Measurements from ENCODE around the gene SUMO1.
A peak's percentile ranks its signal among the peaks of the same experiment; 100 is the strongest.
"Not testable (repeated sequence)": the region's sequence is repeated elsewhere in the genome, so short reads cannot be mapped to it uniquely, and the experiment has no call there.

Gene SUMO1

DNA sequence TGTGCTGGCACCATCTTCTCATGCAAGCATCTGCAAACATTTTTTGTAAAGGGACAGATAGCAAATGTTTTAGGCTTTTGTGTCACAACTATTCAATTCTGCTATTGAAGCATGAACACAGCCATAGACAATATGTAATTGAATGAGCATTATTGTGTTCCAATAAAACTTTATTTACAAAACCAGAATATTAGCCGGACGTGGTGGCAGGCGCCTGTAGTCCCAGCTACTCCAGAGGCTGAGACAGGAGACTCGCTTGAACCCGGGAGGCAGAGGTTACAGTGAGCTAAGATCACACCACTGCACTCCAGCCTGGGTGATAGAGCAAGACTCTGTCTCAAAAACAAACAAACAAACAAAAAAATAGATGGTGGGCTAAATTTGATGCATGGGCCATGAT lies 9.3 kb upstream of the SUMO1 start:
- H3K4me1 ChIP-seq (ENCODE audit: insufficient read depth, low read length); H3K4me3 ChIP-seq (ENCODE audit: low read length); H3K9me3 ChIP-seq (ENCODE audit: low read length); H3K36me3 ChIP-seq (ENCODE audit: insufficient read depth, low read length); H3K27me3 ChIP-seq (ENCODE audit: insufficient read depth, low read length); H2AFZ ChIP-seq (ENCODE audit: low read depth, low read length): not testable (repeated sequence)

DNA sequence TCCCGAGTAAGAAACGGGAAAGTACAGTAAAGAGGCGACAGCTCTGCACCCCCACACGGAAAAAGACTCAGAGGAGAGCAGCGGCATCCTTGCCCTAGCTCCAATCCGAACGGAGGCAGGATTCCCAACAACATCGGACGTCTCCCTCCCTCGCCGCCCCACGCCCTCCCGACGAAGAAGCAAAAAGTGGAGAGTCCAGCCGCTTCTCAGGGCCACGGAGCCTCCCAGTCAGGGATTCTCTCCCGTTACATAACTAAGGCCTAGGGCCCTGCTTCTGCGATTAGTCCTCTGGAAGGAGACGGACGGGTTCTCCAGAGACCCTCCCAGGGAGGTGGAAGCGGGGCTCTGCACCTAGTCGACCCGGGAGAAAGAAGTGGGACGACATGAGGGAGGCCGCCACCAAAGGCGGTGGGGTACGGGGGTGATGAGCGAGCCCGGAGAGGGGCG lies 587 bp downstream of the SUMO1 start:
- peak overlapping the region; percentile 3 for H2AFZ ChIP-seq (ENCODE audit: low read depth, low read length)
- no peaks in the 10 kb centered on the region for H3K9me3 ChIP-seq (ENCODE audit: low read length)
- no peaks in the 10 kb centered on the region for H3K27me3 ChIP-seq (ENCODE audit: insufficient read depth, low read length)
- no peaks in the 10 kb centered on the region for H3K36me3 ChIP-seq (ENCODE audit: insufficient read depth, low read length)
- peak overlapping the region; percentile 97 for H3K4me3 ChIP-seq (ENCODE audit: low read length)
- H3K4me1 ChIP-seq (ENCODE audit: insufficient read depth, low read length), result peaks cover 13% of the 10 kb centered on the region

DNA sequence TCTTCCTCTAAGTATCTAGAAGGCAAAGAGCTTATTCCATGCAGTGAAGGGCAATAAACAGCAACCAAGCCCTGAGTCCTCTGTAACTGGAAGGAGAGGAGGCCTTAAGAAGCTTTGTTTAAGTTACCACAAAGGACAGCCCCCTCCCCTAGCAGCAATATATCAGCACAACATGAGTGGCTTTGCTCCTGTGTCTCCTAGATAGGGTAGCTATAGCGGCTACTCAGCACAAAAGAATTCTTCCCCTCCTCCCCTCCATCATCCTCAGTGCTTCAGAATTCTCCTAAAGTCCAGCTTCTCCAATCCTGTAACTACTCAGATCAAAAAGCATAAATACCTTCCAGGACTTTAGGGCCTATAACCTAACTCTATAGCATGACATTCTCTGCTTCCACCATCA lies 16.5 kb downstream of the SUMO1 start:
- Histone ChIP-seq H3K27me3 (ENCODE audit: insufficient read depth, low read length) (no peaks in the 10 kb centered on the region), H3K4me1 (ENCODE audit: insufficient read depth, low read length) (peaks cover 12% of the 10 kb centered on the region), H3K4me3 (ENCODE audit: low read length) (no peak overlapping the region), H3K9me3 (ENCODE audit: low read length) (no peaks in the 10 kb centered on the region), H3K36me3 (ENCODE audit: insufficient read depth, low read length) (peaks cover 34% of the 10 kb centered on the region), H2AFZ (ENCODE audit: low read depth, low read length) (no peak overlapping the region)

DNA sequence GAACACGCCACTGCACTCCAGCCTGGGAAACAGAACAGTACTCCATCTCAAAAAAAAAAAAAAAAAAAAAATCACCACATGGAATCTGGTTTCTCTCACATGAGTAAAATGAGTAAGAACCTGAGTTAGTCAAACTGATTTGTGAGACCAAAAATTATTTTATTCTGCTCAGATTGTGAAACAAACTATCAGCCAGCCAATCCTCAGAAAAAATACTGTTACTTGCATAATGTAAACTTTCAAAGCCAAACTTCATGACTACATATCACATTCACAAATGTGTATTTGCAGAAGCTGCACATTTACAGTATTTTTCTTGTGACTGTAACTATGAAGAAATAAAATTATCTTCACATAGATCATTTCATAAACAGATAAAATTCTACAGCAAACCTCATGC lies 23.2 kb downstream of the SUMO1 start:
- H3K9me3 ChIP-seq (ENCODE audit: low read length), result no peaks in the 10 kb centered on the region
- peaks cover 51% of the 10 kb centered on the region for H3K36me3 ChIP-seq (ENCODE audit: insufficient read depth, low read length)
- no peak overlapping the region for H2AFZ ChIP-seq (ENCODE audit: low read depth, low read length)
- no peak overlapping the region for H3K4me3 ChIP-seq (ENCODE audit: low read length)
- H3K4me1 ChIP-seq (ENCODE audit: insufficient read depth, low read length), result no peaks in the 10 kb centered on the region
- no peaks in the 10 kb centered on the region for H3K27me3 ChIP-seq (ENCODE audit: insufficient read depth, low read length)

DNA sequence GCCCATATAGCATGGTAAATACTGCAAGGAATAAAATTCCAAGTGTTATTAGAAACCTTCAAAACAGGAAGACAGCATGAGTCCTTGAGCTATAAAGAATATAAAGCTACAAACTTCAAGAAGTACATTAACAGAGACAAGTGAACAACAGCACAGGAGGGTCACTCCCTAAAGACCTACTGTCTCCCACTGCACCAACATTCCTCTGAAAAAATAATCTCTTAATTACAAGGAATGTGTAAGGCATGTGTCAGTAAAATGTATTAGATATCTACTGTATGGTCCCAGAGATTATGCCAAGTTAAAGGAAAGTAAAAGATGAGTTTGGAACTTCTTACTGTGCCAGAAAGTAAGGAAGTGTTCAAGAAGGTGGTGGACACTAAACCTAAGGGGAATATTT lies 29.9 kb downstream of the SUMO1 start:
- no peaks in the 10 kb centered on the region for H3K9me3 ChIP-seq (ENCODE audit: low read length)
- H3K36me3 ChIP-seq (ENCODE audit: insufficient read depth, low read length), result peaks cover 53% of the 10 kb centered on the region
- no peak overlapping the region for H2AFZ ChIP-seq (ENCODE audit: low read depth, low read length)
- no peak overlapping the region for H3K4me3 ChIP-seq (ENCODE audit: low read length)
- H3K4me1 ChIP-seq (ENCODE audit: insufficient read depth, low read length), result no peaks in the 10 kb centered on the region
- no peaks in the 10 kb centered on the region for H3K27me3 ChIP-seq (ENCODE audit: insufficient read depth, low read length)

DNA sequence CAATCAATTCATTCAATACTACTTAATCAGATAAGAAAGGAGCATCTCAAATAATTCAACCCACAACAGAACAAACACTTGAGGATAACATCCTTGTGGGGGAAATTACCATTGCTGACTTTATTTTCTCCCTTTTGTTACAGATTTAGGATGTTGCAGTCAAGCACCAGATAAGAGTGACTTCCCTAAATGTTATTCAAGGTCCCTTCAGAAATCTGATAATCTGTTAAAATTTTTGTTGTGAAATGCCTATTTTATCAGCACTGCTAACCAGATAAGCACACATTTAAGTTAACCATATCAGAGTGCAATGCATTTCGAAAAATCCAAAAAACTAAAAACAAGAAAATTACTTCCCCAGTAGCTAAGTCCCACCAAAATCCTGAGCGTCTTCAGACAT lies 33.5 kb downstream of the SUMO1 start:
- no peaks in the 10 kb centered on the region for H3K9me3 ChIP-seq (ENCODE audit: low read length)
- no peaks in the 10 kb centered on the region for H3K27me3 ChIP-seq (ENCODE audit: insufficient read depth, low read length)
- H3K4me1 ChIP-seq (ENCODE audit: insufficient read depth, low read length), result no peaks in the 10 kb centered on the region
- no peak overlapping the region for H2AFZ ChIP-seq (ENCODE audit: low read depth, low read length)
- no peak overlapping the region for H3K4me3 ChIP-seq (ENCODE audit: low read length)
- peaks cover 36% of the 10 kb centered on the region for H3K36me3 ChIP-seq (ENCODE audit: insufficient read depth, low read length)

DNA sequence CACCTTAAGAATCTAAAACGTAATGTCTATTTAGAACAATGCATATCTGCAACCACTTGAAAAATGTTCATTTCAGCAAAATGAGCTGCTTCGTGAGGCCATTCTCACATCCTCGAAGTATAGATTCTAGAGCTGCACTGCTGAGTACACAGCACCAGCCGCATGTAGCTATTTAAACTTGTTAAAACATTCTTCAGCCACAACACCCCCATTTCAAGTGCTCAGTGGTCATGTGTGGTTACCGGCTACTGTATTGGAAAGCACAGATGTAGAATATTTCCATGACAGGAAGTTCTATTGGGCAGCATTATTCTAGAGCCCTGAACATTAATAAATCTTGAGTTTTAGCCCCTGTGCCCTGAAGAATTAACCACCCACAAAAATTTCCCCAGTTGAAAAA lies 35.0 kb downstream of the SUMO1 start:
- Histone ChIP-seq H3K27me3 (ENCODE audit: insufficient read depth, low read length) (no peaks in the 10 kb centered on the region), H3K4me1 (ENCODE audit: insufficient read depth, low read length) (no peaks in the 10 kb centered on the region), H3K36me3 (ENCODE audit: insufficient read depth, low read length) (peaks cover 31% of the 10 kb centered on the region), H3K4me3 (ENCODE audit: low read length) (no peak overlapping the region), H3K9me3 (ENCODE audit: low read length) (no peaks in the 10 kb centered on the region), H2AFZ (ENCODE audit: low read depth, low read length) (no peak overlapping the region)

DNA sequence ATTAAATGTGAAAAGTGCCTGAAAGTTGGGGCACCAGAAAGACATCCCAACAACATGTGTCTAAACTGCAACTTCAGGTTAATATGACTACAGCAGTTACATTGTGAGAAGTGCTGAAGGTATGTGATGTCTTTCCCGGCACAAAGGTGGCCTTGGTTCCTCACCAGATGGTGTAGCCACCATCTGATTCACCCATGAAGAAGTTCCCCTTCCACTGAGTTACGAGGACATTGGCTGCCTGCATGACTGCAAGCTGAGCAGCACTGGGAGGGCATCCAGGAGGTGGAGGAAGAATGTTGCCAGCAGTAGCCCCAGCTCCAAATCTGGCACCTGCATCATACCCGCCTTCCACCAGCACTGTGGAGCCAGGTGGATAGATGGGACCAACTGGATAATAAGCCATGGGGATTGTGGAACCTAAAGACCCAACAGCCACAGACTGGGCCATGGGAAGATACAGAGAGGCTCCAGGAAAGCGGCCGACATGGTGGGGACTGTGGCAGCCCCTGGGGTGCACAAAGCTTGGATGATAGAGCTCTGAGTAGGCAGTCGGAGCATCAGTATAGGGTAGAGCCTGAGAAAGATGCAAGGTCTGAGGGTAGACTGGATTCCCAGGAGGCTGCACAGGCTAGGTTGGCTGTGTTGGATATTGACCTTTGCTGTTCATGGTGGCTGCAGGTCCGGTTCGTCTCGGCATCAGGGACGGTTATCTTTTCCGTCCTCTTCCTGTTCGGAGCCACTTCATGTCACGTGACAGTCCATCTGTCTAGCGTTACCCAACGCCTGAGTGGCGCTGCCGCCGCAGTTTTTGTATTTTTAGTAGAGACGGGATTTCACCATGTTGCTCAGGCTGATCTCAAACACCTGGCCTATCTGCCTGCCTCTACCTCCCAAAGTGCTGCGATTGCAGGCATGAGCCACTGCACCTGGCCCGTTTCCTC lies 36.9 kb downstream of the SUMO1 start:
- peaks cover 20% of the 10 kb centered on the region for H3K36me3 ChIP-seq (ENCODE audit: insufficient read depth, low read length)

DNA sequence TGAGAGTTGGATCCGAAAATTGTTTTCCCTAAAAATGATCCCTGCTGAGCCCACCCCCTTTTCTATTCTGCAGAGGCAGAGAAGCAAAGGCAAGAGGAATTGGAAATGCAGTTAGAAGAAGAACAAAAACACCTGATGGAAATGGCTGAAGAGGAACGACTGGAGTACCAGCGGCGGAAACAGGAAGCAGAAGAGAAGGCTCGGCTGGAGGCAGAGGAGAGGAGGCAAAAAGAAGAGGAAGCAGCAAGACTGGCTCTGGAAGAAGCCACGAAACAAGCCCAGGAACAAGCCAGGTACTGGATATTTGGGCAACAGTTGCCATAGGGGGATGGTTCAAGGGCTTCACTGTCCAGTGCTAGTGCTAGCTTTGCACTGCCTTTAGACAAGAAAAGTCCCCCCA lies 41.7 kb downstream of the SUMO1 start:
- no peak overlapping the region for H2AFZ ChIP-seq (ENCODE audit: low read depth, low read length)
- H3K9me3 ChIP-seq (ENCODE audit: low read length), result no peaks in the 10 kb centered on the region
- H3K27me3 ChIP-seq (ENCODE audit: insufficient read depth, low read length), result no peaks in the 10 kb centered on the region
- H3K4me3 ChIP-seq (ENCODE audit: low read length), result no peak overlapping the region
- H3K36me3 ChIP-seq (ENCODE audit: insufficient read depth, low read length), result peaks cover 2% of the 10 kb centered on the region
- H3K4me1 ChIP-seq (ENCODE audit: insufficient read depth, low read length), result no peaks in the 10 kb centered on the region

More for the DNA sequence above, 36.9 kb downstream of the SUMO1 start:
- no peaks in the 10 kb centered on the region for H3K9me3 ChIP-seq (ENCODE audit: low read length)
- H3K4me1 ChIP-seq (ENCODE audit: insufficient read depth, low read length), result no peaks in the 10 kb centered on the region
- H3K27me3 ChIP-seq (ENCODE audit: insufficient read depth, low read length), result no peaks in the 10 kb centered on the region
- H3K4me3 ChIP-seq (ENCODE audit: low read length), result no peak overlapping the region
- no peak overlapping the region for H2AFZ ChIP-seq (ENCODE audit: low read depth, low read length)

DNA sequence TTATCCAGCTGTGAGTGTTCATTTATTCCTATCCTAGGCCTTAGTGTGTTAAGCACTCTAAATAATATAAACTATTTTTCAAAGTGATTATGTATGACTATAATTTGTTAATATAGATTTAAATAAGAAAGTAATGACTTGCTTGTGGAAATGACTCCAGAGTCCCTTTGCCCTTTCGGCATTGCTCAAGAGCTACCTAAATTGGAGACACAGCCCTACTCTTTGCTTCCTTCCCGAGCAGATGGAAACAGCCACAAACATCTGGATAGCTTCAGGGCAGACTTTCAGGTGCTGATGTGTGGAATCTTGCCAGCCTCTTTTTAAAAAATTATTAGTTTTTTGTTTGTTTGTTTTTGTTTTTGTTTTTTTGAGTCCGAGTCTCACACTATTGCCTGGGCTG lies 44.0 kb downstream of the SUMO1 start:
- Histone ChIP-seq H3K27me3 (ENCODE audit: insufficient read depth, low read length) (no peaks in the 10 kb centered on the region), H3K9me3 (ENCODE audit: low read length) (no peaks in the 10 kb centered on the region), H3K36me3 (ENCODE audit: insufficient read depth, low read length) (no peaks in the 10 kb centered on the region), H3K4me1 (ENCODE audit: insufficient read depth, low read length) (no peaks in the 10 kb centered on the region), H3K4me3 (ENCODE audit: low read length) (no peak overlapping the region), H2AFZ (ENCODE audit: low read depth, low read length) (no peak overlapping the region)

DNA sequence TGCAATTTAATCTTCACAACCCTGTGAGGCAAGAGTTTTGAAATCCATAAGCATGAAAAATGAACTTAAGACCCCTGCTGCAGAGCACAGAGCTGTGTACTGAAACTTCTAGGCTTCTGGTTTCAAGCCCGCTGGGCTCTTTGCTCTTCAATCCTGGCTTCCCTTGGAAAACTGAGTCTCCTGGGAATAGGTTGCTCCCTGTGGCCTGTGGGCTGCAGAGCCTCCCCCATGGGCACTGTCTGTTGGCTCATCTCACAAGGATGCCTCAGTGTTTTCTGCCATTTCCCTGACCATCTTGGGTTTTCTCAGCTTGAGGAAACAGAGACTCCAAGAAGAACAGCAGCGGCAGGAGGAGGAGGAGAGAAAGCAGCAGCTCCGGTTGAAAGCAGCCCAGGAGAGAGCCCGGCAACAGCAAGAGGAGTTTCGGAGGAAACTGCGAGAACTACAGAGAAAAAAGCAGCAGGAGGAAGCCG lies 44.5 kb downstream of the SUMO1 start:
- Histone ChIP-seq H3K36me3 (ENCODE audit: insufficient read depth, low read length) (no peaks in the 10 kb centered on the region), H3K4me3 (ENCODE audit: low read length) (no peak overlapping the region), H3K4me1 (ENCODE audit: insufficient read depth, low read length) (no peaks in the 10 kb centered on the region), H2AFZ (ENCODE audit: low read depth, low read length) (no peak overlapping the region), H3K27me3 (ENCODE audit: insufficient read depth, low read length) (no peaks in the 10 kb centered on the region), H3K9me3 (ENCODE audit: low read length) (no peaks in the 10 kb centered on the region)

DNA sequence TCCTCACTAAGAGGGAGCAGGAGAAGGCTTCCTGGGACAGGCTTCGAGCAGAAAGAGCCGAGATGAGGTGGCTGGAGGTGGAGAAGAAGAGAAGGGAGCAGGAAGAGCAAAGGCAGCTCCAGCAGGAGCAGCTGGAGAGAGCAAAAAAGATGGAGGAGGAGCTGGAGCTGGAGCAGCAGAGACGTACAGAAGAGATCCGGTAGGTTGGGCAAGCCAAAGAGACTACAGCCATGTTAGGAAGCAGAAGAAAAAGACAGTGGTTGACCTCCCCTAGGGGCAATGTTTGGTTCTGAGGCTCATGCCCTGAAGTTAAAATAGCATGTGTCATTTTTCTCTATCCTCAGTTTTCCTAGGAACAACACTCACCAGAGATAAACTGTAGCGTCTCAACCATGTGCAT lies 45.1 kb downstream of the SUMO1 start:
- H3K4me1 ChIP-seq (ENCODE audit: insufficient read depth, low read length), result no peaks in the 10 kb centered on the region
- H3K9me3 ChIP-seq (ENCODE audit: low read length), result no peaks in the 10 kb centered on the region

DNA sequence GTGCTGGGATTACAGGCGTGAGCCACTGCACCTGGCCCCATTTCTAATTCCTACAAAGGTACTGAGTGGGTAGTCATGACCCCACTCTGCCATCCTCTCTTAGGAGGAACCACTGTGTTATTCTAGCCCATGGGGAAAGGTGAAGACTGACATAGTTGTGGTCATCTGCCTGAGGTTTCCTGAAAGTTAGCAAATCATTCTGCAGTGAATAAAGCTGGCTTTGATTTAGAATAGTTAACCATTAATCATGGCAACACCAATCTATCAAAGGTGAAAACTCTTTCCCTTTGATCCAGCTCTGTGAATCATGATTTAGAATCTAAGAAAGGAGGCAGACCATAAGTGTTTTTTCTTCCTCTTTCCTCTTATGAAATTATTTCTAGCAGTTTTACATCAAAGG lies 50.8 kb downstream of the SUMO1 start:
- no peak overlapping the region for H3K4me3 ChIP-seq (ENCODE audit: low read length)

More for the DNA sequence above, 45.1 kb downstream of the SUMO1 start:
- no peaks in the 10 kb centered on the region for H3K27me3 ChIP-seq (ENCODE audit: insufficient read depth, low read length)
- no peak overlapping the region for H3K4me3 ChIP-seq (ENCODE audit: low read length)
- no peaks in the 10 kb centered on the region for H3K36me3 ChIP-seq (ENCODE audit: insufficient read depth, low read length)
- no peak overlapping the region for H2AFZ ChIP-seq (ENCODE audit: low read depth, low read length)

More for the DNA sequence above, 50.8 kb downstream of the SUMO1 start:
- Histone ChIP-seq H3K36me3 (ENCODE audit: insufficient read depth, low read length) (no peaks in the 10 kb centered on the region), H3K9me3 (ENCODE audit: low read length) (no peaks in the 10 kb centered on the region), H3K27me3 (ENCODE audit: insufficient read depth, low read length) (no peaks in the 10 kb centered on the region), H2AFZ (ENCODE audit: low read depth, low read length) (no peak overlapping the region), H3K4me1 (ENCODE audit: insufficient read depth, low read length) (no peaks in the 10 kb centered on the region)

Measured in neuron (in vitro differentiated cells).